ENCODE measurements around the gene L3MBTL4. TPM values are rescaled to one million over a fixed set of nuclear protein-coding genes. Genes with fewer than 3 reads are reported as not detected.

The L3MBTL4 gene
- total and polyA plus RNA-seq, 9 of the 15 experiments (the other 6 are each of a cell fraction or from before 2014, with no cell fraction given), result not detected

GRCh38 chr18:5937795-5938194 is 476.9 kb downstream of the L3MBTL4 start:
- FAIRE-seq, result no peak

GRCh38 chr18:5937121-5937520 is 477.6 kb downstream of the L3MBTL4 start:
- Histone ChIP-seq H3K9me1 (ENCODE audit: control insufficient read depth, insufficient read depth, low read length) (no peaks in the 10 kb centered on the region), H3K79me2 (ENCODE audit: control insufficient read depth, insufficient read depth, low read length) (no peaks in the 10 kb centered on the region), H4K20me1 (replicated peaks; ENCODE audit: control insufficient read depth, insufficient read depth, low read length) (no peaks in the 10 kb centered on the region), H3K27ac (ENCODE audit: extremely low read depth, low read depth, low read length) (no peak overlapping the region), H3K4me3 (no peak overlapping the region), H3K9ac (ENCODE audit: insufficient read depth in 1 of 2, low read depth in 2 of 2, low read length in 2 of 2) (no peak overlapping the region), H2AFZ (ENCODE audit: low read depth, low read length) (no peak overlapping the region), H3K36me3 (ENCODE audit: control insufficient read depth, insufficient read depth, low read length) (no peaks in the 10 kb centered on the region), H3K4me2 (ENCODE audit: insufficient read depth, low read length) (no peak overlapping the region), H3K27me3 (ENCODE audit: control insufficient read depth in 2 of 2, insufficient read depth in 2 of 2, low read length in 2 of 2) (no peaks in the 10 kb centered on the region), H3K4me1 (replicated peaks in 1 of 2; ENCODE audit: control insufficient read depth in 2 of 2, insufficient read depth in 2 of 2, low read length in 2 of 2) (no peaks in the 10 kb centered on the region), H3K9me3 (replicated peaks; ENCODE audit: control insufficient read depth, insufficient read depth, low read depth, low read length) (no peaks in the 10 kb centered on the region)
- BruUV-seq (replicated peaks), result no TSS peak
- FAIRE-seq (no peak), ATAC-seq (no peak), DNase-seq (ENCODE audit: extremely low read depth in 1 of 4, low spot score in 3 of 4) (no peak)
- 1% methylated on average over 7 of the region's 7 CpGs for WGBS (ENCODE audit: insufficient coverage, low coverage, missing lambda C conversion rate)
- intact Hi-C loops (cut with micrococcal nuclease) (no loop called here), in situ Hi-C loops (cut with MboI) (no loop called here)
- CTCF ChIA-PET (ENCODE audit: low intra/inter-chr PET ratio), result no interaction called here
- POLR2A ChIA-PET, result no interaction called here
- no peak for TF ChIP-seq PRMT5 (CRISPR knock-in tag; IDR thresholded peaks at IDR 0.05)
- TF ChIP-seq BDP1 (IDR thresholded peaks at IDR 0.05; ENCODE audit: insufficient read depth, insufficient read length), result no peak
- TF ChIP-seq POLR3G (IDR thresholded peaks at IDR 0.05; ENCODE audit: extremely low read depth, insufficient read length, insufficient replicate concordance), result no peak
- TF ChIP-seq STAG1 (CRISPR knock-in tag; IDR thresholded peaks at IDR 0.05; ENCODE audit: borderline replicate concordance), result no peak
- TF ChIP-seq ZNF518B (CRISPR knock-in tag; IDR thresholded peaks at IDR 0.05), result no peak
- no peak for TF ChIP-seq SMAD1 (IDR thresholded peaks at IDR 0.05; ENCODE audit: low read depth, low read length, partially characterized antibody)
- no peak for TF ChIP-seq POLR2G (IDR thresholded peaks at IDR 0.05; ENCODE audit: low read depth, low read length)
- TF ChIP-seq SRSF9 (IDR thresholded peaks at IDR 0.05; ENCODE audit: borderline replicate concordance, low read depth, low read length), result no peak
- TF ChIP-seq SOX6 (IDR thresholded peaks at IDR 0.05), result no peak
- no peak for TF ChIP-seq DACH1 (IDR thresholded peaks at IDR 0.05; ENCODE audit: partially characterized antibody)
- no peak for TF ChIP-seq ZNF253 (CRISPR knock-in tag; conservative IDR thresholded peaks at IDR 0.05)

More at GRCh38 chr18:5937795-5938194, 476.9 kb downstream of the L3MBTL4 start:
- Histone ChIP-seq H4K20me1 (replicated peaks; ENCODE audit: control insufficient read depth, insufficient read depth, low read length) (no peaks in the 10 kb centered on the region), H3K4me3 (no peak overlapping the region), H3K27ac (ENCODE audit: extremely low read depth, low read depth, low read length) (no peak overlapping the region), H3K9me1 (ENCODE audit: control insufficient read depth, insufficient read depth, low read length) (no peaks in the 10 kb centered on the region), H3K9me3 (replicated peaks; ENCODE audit: control insufficient read depth, insufficient read depth, low read depth, low read length) (no peaks in the 10 kb centered on the region), H2AFZ (ENCODE audit: low read depth, low read length) (no peak overlapping the region), H3K36me3 (ENCODE audit: control insufficient read depth, insufficient read depth, low read length) (no peaks in the 10 kb centered on the region), H3K27me3 (ENCODE audit: control insufficient read depth in 2 of 2, insufficient read depth in 2 of 2, low read length in 2 of 2) (no peaks in the 10 kb centered on the region), H3K79me2 (ENCODE audit: control insufficient read depth, insufficient read depth, low read length) (no peaks in the 10 kb centered on the region), H3K4me2 (ENCODE audit: insufficient read depth, low read length) (no peak overlapping the region), H3K4me1 (replicated peaks in 1 of 2; ENCODE audit: control insufficient read depth in 2 of 2, insufficient read depth in 2 of 2, low read length in 2 of 2) (no peaks in the 10 kb centered on the region), H3K9ac (ENCODE audit: insufficient read depth in 1 of 2, low read depth in 2 of 2, low read length in 2 of 2) (no peak overlapping the region)
- BruUV-seq (replicated peaks), result no TSS peak
- WGBS (ENCODE audit: insufficient coverage, low coverage, missing lambda C conversion rate), result 0% methylated on average over 3 of the region's 3 CpGs
- DNase-seq (ENCODE audit: extremely low read depth in 1 of 4, low spot score in 3 of 4) (no peak), ATAC-seq (no peak)
- TF ChIP-seq ZBTB9 (CRISPR knock-in tag; IDR thresholded peaks at IDR 0.05), result no peak
- in situ Hi-C loops (cut with MboI), result no loop called here
- POLR2A ChIA-PET, result no interaction called here
- intact Hi-C loops (cut with micrococcal nuclease), result no loop called here
- CTCF ChIA-PET (ENCODE audit: low intra/inter-chr PET ratio), result no interaction called here

Data from K562 (cell line).